Ishikawa (cell line): ENCODE data around the gene IFT172.

ENCODE experiments used
- CEBPB ChIP-seq: IDR thresholded peaks from 2 replicates; pipeline ENCODE4 v1.6.1; 2012
- FOXM1 ChIP-seq: IDR thresholded peaks from 2 replicates; pipeline ENCODE4 v1.6.1; 2012; ENCODE audit warnings: low read depth, borderline replicate concordance
- TAF1 ChIP-seq: IDR thresholded peaks from 2 replicates; pipeline ENCODE4 v1.6.1; 2012; ENCODE audit warnings: low read depth, mild to moderate bottlenecking
- YY1 ChIP-seq: IDR thresholded peaks from 2 replicates; pipeline ENCODE4 v1.6.1; 2012; ENCODE audit warnings: low read depth
- TF ChIP-seq, protein P1 (sequence below): IDR thresholded peaks from 2 replicates; pipeline ENCODE4 v1.6.1; 2012; ENCODE audit warnings: low read depth, mild to moderate bottlenecking

DNA sequence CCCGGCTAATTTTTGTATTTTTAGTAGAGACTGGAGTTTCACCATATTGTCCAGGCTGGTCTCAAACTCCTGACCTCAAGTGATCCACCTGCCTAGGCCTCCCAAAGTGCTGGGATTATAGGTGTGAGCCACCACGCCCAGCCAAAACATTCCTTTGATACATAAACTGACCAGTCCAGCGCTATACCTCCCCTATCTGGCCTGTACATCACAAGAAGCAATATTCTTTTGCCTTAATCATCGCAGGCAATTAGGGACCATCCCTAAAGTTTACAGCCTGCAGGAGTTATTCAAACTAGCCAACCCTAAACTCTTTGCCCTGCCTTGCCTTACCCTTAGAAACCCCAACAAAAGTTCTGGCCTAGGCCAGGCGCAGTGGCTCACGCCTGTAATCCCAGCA lies 73.4 kb downstream of the IFT172 start:
- TF ChIP-seq YY1 (no peak), CEBPB (no peak), TAF1 (no peak), FOXM1 (no peak)
- TF ChIP-seq, protein P1, sequence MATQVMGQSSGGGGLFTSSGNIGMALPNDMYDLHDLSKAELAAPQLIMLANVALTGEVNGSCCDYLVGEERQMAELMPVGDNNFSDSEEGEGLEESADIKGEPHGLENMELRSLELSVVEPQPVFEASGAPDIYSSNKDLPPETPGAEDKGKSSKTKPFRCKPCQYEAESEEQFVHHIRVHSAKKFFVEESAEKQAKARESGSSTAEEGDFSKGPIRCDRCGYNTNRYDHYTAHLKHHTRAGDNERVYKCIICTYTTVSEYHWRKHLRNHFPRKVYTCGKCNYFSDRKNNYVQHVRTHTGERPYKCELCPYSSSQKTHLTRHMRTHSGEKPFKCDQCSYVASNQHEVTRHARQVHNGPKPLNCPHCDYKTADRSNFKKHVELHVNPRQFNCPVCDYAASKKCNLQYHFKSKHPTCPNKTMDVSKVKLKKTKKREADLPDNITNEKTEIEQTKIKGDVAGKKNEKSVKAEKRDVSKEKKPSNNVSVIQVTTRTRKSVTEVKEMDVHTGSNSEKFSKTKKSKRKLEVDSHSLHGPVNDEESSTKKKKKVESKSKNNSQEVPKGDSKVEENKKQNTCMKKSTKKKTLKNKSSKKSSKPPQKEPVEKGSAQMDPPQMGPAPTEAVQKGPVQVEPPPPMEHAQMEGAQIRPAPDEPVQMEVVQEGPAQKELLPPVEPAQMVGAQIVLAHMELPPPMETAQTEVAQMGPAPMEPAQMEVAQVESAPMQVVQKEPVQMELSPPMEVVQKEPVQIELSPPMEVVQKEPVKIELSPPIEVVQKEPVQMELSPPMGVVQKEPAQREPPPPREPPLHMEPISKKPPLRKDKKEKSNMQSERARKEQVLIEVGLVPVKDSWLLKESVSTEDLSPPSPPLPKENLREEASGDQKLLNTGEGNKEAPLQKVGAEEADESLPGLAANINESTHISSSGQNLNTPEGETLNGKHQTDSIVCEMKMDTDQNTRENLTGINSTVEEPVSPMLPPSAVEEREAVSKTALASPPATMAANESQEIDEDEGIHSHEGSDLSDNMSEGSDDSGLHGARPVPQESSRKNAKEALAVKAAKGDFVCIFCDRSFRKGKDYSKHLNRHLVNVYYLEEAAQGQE: no peak
